Measurements from ENCODE around the gene VGLL2.
"Not testable (repeated sequence)": the region's sequence is repeated elsewhere in the genome, so short reads cannot be mapped to it uniquely, and the experiment has no call there.

Gene VGLL2

GRCh38 chr6:117265410-117266256 is at the start of gene VGLL2:
Gene VGLL2 (plus strand): TSS chr6:117265558. CDS start chr6:117265764, 206 bp downstream.
- no peak for DNase-seq (ENCODE audit: low read depth in 2 of 2)

- no peak for DNase-seq (ENCODE audit: low read depth in 2 of 2)
Observed at GRCh38 chr6:117222861-117223260, 42.5 kb upstream of the VGLL2 start.

GRCh38 chr6:117226778-117227177 is 38.6 kb upstream of the VGLL2 start:
- DNase-seq (ENCODE audit: low read depth in 2 of 2): no peak

GRCh38 chr6:117227245-117227962 is 38.0 kb upstream of the VGLL2 start:
- DNase-seq (ENCODE audit: low read depth in 2 of 2): no peak

GRCh38 chr6:117228202-117228601 is 37.2 kb upstream of the VGLL2 start:
- no peak for DNase-seq (ENCODE audit: low read depth in 2 of 2)

- DNase-seq (ENCODE audit: low read depth in 2 of 2): no peak
Observed at GRCh38 chr6:117229870-117230269, 35.5 kb upstream of the VGLL2 start.

- no peak for DNase-seq (ENCODE audit: low read depth in 2 of 2)
Observed at GRCh38 chr6:117231466-117231865, 33.9 kb upstream of the VGLL2 start.

GRCh38 chr6:117232196-117232595 is 33.2 kb upstream of the VGLL2 start:
- no peak for DNase-seq (ENCODE audit: low read depth in 2 of 2)

- no peak for DNase-seq (ENCODE audit: low read depth in 2 of 2)
Observed at GRCh38 chr6:117233145-117233544, 32.2 kb upstream of the VGLL2 start.

GRCh38 chr6:117237561-117237960 is 27.8 kb upstream of the VGLL2 start:
- no peak for DNase-seq (ENCODE audit: low read depth in 2 of 2)

GRCh38 chr6:117244571-117244970 is 20.8 kb upstream of the VGLL2 start:
- DNase-seq (ENCODE audit: low read depth in 2 of 2): not testable (repeated sequence)

GRCh38 chr6:117244979-117245378 is 20.4 kb upstream of the VGLL2 start:
- not testable (repeated sequence) for DNase-seq (ENCODE audit: low read depth in 2 of 2)

- DNase-seq (ENCODE audit: low read depth in 2 of 2): no peak
Observed at GRCh38 chr6:117253785-117254184, 11.6 kb upstream of the VGLL2 start.

- no peak for DNase-seq (ENCODE audit: low read depth in 2 of 2)
Observed at GRCh38 chr6:117262799-117263198, 2.6 kb upstream of the VGLL2 start.

GRCh38 chr6:117263353-117263927 is 1.9 kb upstream of the VGLL2 start:
- DNase-seq (ENCODE audit: low read depth in 2 of 2): no peak

GRCh38 chr6:117264369-117264691 is 1.0 kb upstream of the VGLL2 start:
- no peak for DNase-seq (ENCODE audit: low read depth in 2 of 2)

- no peak for DNase-seq (ENCODE audit: low read depth in 2 of 2)
Observed at GRCh38 chr6:117264692-117265409, 507 bp upstream of the VGLL2 start.

GRCh38 chr6:117266257-117267053 is 1.1 kb downstream of the VGLL2 start:
- DNase-seq (ENCODE audit: low read depth in 2 of 2): no peak

- no peak for DNase-seq (ENCODE audit: low read depth in 2 of 2)
Observed at GRCh38 chr6:117267054-117267347, 1.6 kb downstream of the VGLL2 start.

- DNase-seq (ENCODE audit: low read depth in 2 of 2): no peak
Observed at GRCh38 chr6:117267766-117268534, 2.6 kb downstream of the VGLL2 start.

- DNase-seq (ENCODE audit: low read depth in 2 of 2): no peak
Observed at GRCh38 chr6:117268924-117269323, 3.6 kb downstream of the VGLL2 start.

All from fibroblast of skin of left biceps (primary cell).